HG03378 (cell line): ENCODE data around the gene TBC1D17.

Source experiments
- ATAC-seq: cut with Tn5 transposase; IDR thresholded peaks from one replicate; pipeline ENCODE4 v1.9.1; 2021; ENCODE audit warnings: mild to moderate bottlenecking, moderate library complexity; ENCODE audit not compliant: unreplicated experiment

Gene TBC1D17

GRCh38 chr19:49877020-49877878, at the start of gene TBC1D17, which contains the start of gene AKT1S1:
TSS of gene TBC1D17 (plus strand) at chr19:49877702. CDS start at chr19:49877724, 22 bp downstream.
TSS of gene AKT1S1 (minus strand) at chr19:49877355. CDS start at chr19:49873295, 4,060 bp downstream.
- peak; percentile 68 for ATAC-seq

DNA sequence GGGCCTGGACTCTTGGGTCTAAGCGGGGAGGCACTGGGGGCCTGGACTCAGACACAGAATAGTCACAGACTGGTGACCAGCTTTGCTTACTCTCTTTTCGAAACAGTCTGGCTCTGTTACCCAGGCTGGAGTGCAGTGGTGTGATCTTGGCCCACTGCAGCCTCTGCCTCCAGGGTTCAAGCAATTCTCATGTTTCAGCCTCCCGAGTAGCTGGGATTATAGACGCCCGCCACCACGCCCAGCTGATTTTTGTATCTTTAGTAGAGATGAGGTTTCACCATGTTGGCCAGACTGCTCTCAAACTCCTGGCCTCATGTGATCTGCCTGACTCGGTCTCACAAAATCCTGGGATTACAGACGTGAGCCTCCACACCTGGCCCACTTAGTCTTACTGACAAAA, 48.3 kb upstream of the TBC1D17 start:
- ATAC-seq, result no peak

GRCh38 chr19:49829721-49830120, 47.8 kb upstream of the TBC1D17 start:
- no peak for ATAC-seq

GRCh38 chr19:49830766-49831165, 46.7 kb upstream of the TBC1D17 start:
- no peak for ATAC-seq

- no peak for ATAC-seq
Measured at GRCh38 chr19:49831592-49831991, 45.9 kb upstream of the TBC1D17 start.

GRCh38 chr19:49832556-49832955, 44.9 kb upstream of the TBC1D17 start:
- no peak for ATAC-seq

DNA sequence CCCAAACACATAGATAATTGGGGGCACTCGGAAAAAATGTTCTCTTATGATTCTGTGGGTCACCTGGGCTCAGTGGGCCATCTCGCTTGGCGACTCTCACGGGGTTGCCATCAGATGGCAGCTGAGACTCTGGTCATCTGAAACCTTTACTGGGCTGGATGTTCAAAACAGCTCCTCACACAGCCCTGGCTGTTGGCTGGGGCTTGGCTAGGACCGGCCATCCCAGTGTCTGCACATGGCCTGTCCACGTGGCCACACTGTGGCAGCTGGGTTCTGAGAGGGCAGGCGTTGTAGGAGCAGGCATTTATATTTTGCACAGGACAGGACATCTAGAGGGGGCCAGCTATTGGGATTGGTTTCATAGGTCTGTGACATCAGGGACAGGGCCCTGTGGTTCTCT, 43.9 kb upstream of the TBC1D17 start:
- no peak for ATAC-seq

DNA sequence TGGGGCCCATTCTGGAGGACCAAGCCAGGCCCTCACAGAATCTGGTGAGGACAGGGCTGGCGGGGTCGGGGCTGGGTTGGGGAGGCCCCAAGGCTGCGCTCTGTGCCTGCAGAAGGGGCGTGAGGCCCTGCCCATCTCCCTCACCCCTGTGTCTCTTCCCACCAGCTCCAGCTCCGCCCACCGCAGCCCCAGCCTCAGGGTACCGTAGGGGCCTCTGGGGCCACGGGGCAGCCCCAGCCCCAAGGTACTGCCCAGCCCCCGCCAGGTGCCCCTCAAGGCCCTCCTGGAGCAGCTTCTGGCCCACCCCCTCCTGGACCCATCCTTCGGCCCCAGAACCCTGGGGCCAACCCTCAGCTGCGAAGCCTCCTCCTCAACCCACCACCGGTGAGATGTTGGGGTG, 41.9 kb upstream of the TBC1D17 start:
- ATAC-seq, result no peak

- no peak for ATAC-seq
Measured at GRCh38 chr19:49836176-49837008, 41.1 kb upstream of the TBC1D17 start.

DNA sequence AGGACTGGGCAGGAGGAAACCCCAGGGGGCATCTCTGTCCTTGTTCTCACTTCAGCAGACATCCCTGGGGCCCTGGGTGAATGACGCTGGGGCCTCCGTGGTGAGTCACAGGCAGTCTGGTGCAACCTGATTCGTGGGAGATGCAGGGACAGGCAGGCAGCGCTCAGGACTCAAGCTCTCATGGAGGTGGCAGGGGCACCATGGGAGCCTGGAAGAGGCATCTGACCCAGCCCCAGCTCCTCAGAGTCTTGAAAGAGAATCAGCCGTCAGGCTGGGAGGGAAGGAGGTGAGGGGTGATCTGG, 40.5 kb upstream of the TBC1D17 start:
- no peak for ATAC-seq

DNA sequence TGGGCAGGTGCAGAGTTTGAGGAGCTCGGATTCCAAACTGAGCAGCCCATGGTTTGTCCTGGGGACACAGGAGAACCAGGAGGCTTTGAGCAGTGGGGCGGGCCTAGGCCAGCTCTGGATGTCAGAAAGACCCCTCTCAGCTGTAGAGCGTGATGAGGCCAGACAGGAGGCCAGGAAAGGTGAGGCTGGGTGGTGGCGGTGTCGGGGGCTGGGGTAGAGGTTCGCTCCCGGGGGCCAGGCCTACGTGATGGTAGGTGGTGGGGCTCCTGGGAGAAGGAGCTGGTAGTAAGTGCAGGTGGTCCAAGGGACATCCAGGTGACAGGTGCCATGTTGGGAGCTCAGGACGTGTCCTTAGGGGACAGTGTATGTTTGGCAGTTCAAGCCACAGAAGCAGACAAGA, 40.1 kb upstream of the TBC1D17 start:
- no peak for ATAC-seq

DNA sequence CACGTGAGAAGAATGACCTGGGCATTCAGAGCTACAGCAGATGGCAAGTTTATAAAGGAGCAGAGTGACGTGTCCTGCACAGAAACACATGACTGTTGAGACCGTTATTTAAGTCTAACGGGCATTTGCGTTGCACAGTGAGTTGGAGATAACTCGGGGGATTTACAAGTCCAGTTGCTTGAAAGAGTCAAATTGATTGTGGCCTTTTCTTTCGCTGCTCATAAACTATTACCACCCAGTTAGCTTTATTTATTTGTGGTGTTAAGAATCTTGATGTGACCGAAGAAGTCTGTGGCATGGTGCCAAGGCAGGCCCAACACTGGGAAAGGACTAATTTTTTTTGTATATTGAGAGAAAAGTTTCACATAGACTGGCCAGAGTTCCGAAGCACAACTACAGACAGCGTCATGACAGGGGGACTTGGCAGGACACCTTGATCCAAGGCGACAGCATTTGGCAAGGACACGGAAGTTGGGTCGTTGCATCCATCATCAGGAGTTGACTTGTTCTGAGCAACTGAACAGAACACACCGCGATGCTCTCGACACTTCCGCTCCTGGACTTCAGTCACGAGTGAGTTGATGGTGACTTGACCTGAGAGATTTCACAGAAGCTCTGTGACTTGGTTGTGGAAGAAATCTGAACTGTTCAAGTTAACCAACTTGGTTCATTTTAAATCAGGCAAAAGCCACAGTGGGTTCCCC, 38.5 kb upstream of the TBC1D17 start:
- ATAC-seq, result no peak

- ATAC-seq, result no peak
Measured at GRCh38 chr19:49839713-49840112, 37.8 kb upstream of the TBC1D17 start.

- no peak for ATAC-seq
Measured at GRCh38 chr19:49840321-49840720, 37.2 kb upstream of the TBC1D17 start.

DNA sequence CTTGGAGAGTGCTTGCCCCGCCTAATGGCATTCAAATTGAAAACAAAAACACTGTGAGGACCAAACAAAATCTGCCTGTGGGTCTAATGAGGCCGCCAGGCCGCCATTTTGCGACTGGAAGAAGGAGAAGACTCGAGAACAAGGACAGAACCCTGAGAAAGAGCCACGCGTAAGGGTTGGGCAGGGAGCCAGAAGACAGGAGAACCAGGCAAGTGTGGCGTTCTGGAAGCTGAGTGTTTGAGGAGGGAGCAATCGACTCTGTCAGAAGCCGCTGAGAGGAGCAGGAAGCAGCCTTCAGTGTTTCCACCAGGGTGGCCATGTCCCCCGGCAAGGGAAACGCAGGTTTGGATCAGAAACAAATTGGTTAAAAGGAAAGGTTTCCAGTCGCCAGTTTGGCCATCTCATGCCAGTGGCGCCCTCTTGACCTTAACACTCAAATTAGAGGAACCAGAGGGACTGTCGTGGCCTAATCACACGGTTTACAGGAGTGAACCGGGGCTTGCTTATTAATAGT, 36.7 kb upstream of the TBC1D17 start:
- no peak for ATAC-seq

GRCh38 chr19:49843265-49843664, 34.2 kb upstream of the TBC1D17 start:
- ATAC-seq, result no peak

DNA sequence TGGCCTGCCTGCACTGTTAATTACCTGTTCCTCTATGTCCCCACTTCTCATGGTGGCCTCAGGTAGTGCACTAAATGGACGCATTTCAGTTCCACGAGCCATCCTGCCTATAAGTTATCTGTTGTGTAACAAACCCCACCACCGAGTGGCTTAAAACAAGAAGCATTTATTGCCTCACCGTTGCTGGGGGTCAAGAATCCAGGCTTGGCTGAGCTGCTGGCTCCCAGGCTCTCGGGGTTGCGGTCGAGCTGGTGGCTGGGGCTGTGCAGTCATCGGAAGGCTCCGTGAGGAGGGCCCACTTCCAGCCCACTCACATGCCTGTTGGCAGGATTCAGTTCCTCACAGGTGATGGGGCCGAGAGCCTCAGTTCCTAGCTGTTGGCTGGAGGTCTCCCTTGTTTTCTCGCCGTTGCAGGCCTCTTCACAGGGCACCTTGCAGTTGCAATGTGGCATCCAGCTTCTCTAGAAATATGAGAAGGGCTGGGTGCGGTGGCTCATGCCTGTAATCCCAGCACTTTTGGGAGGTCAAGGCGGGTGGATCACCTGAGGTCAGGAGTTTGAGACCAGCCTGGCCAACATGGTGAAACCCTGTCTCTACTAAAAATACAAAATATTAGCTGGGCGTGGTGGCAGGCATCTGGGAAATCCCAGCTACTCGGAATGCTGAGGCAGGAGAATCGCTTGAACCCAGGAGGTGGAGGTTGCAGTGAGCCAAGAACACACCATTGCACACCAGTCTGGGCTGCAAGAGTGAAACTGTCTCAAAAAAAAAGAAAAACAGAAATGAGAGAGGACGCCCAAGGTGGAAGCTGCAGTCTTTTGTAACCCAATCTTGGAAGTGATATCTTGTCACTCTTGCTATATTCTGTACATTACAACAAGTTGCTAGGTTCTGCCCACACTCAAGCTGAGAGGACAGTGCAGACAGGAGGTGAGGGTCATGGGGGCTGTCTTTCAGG, 33.1 kb upstream of the TBC1D17 start:
- no peak for ATAC-seq

- no peak for ATAC-seq
Measured at GRCh38 chr19:49845414-49845813, 32.1 kb upstream of the TBC1D17 start.

DNA sequence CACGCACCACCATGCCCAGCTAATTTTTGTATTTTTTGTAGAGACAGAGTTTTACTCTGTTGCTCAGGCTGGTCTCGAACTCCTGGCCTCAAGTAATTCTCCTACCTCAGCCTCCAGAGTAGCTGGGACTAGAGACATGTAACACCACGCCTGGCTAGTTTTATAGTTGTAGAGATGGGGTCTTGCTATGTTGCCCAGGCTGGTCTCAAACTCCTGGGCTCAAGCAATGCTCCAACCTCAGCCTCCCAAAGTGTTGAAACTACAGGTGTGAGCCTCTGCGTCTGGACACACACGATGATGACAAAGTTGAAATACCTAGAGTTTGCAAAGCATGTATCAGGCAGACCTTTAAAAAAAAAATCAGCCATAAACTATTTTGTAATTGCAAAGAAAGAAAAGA, 31.1 kb upstream of the TBC1D17 start:
- ATAC-seq, result no peak
